Esophagus (tissue), 2 donors: ENCODE data around the gene BMPR1B. TPM values are rescaled to one million over a fixed set of nuclear protein-coding genes. Genes with fewer than 3 reads are reported as not detected.

ENCODE experiments used
- H3K27ac ChIP-seq, 2 donors: one replicate each; pipeline ENCODE4 v1.5.1; 2013; ENCODE audit warnings: low read depth in 2 of 2, mild to moderate bottlenecking in 2 of 2, inconsistent platforms in 1 of 2, low read length in 1 of 2, moderate library complexity in 1 of 2
- H3K27me3 ChIP-seq, 2 donors: one replicate each; pipeline ENCODE4 v1.6.1; 2013; ENCODE audit warnings: low read length in 2 of 2, control low read depth in 1 of 2, mild to moderate bottlenecking in 1 of 2; ENCODE audit not compliant: insufficient read depth in 2 of 2, control insufficient read depth in 1 of 2
- H3K36me3 ChIP-seq, 2 donors: one replicate each; pipeline ENCODE4 v1.6.1; 2013; ENCODE audit warnings: low read length in 1 of 2; ENCODE audit not compliant: control insufficient read depth in 2 of 2, insufficient read depth in 2 of 2
- H3K4me1 ChIP-seq, 2 donors: one replicate each; pipeline ENCODE4 v1.6.1; 2013; ENCODE audit warnings: low read length in 1 of 2; ENCODE audit not compliant: control insufficient read depth in 2 of 2, insufficient read depth in 2 of 2
- H3K4me3 ChIP-seq, 2 donors: one replicate each; pipeline ENCODE4 v1.5.1; 2013; ENCODE audit warnings: low read length in 2 of 2, mild to moderate bottlenecking in 2 of 2, low read depth in 1 of 2, moderate library complexity in 1 of 2
- H3K9me3 ChIP-seq, 2 donors: one replicate each; pipeline ENCODE4 v1.6.1; 2013; ENCODE audit warnings: mild to moderate bottlenecking in 2 of 2, low read depth in 1 of 2, low read length in 1 of 2, moderate library complexity in 1 of 2; ENCODE audit not compliant: control insufficient read depth in 2 of 2, insufficient read depth in 1 of 2
- WGBS, 2 donors: extraction: QIAGEN DNeasy Blood & Tissue Kit; methylation state at CpG; one replicate each; pipeline ENCODE4 v1.1.7; 2013; 5-methylcytosine and 5-hydroxymethylcytosine counted together
- polyA plus RNA-seq, 2 donors: library from polyadenylated mRNA; stranded (reverse); fragments of 200-250 nt; gene quantifications; one replicate each; pipeline ENCODE4 v1.2.3, GENCODE V29; 2013
- donor health status: healthy with polysubstance abuse.
- donor health status: Bipolar disorder and iron deficiency.

Gene BMPR1B
- polyA plus RNA-seq, 2 donors = 0.18 to 0.22 TPM

- H3K36me3 ChIP-seq = no peaks in the 10 kb centered on the region
- H3K27ac ChIP-seq = no peak overlapping the region
- H3K27me3 ChIP-seq = no peaks in the 10 kb centered on the region
- no peaks in the 10 kb centered on the region for H3K9me3 ChIP-seq
- no peak overlapping the region for H3K4me3 ChIP-seq
- WGBS, 2 donors = 86 to 90% methylated on average over 7 of the region's 7 CpGs
- no peaks in the 10 kb centered on the region for H3K4me1 ChIP-seq
These were observed 29.5 kb upstream of the BMPR1B start for GRCh38 chr4:94728056-94728766.

GRCh38 chr4:94732358-94732698 lies 25.4 kb upstream of the BMPR1B start:
- no peaks in the 10 kb centered on the region for H3K9me3 ChIP-seq
- no peaks in the 10 kb centered on the region for H3K4me1 ChIP-seq
- H3K4me3 ChIP-seq = no peak overlapping the region

GRCh38 chr4:94739741-94740140 lies 18.0 kb upstream of the BMPR1B start:
- Histone ChIP-seq H3K4me1 (no peaks in the 10 kb centered on the region), H3K36me3 (no peaks in the 10 kb centered on the region), H3K4me3 (no peak overlapping the region), H3K9me3 (no peaks in the 10 kb centered on the region), H3K27ac (no peak overlapping the region), H3K27me3 (no peaks in the 10 kb centered on the region)
- 81 to 82% methylated on average over 6 of the region's 6 CpGs for WGBS, 2 donors

More at GRCh38 chr4:94732358-94732698, 25.4 kb upstream of the BMPR1B start:
- Histone ChIP-seq H3K27ac (no peak overlapping the region), H3K36me3 (no peaks in the 10 kb centered on the region), H3K27me3 (no peaks in the 10 kb centered on the region)

- Histone ChIP-seq H3K27me3 (no peaks in the 10 kb centered on the region), H3K27ac (no peak overlapping the region), H3K36me3 (no peaks in the 10 kb centered on the region), H3K4me1 (no peaks in the 10 kb centered on the region), H3K9me3 (no peaks in the 10 kb centered on the region), H3K4me3 (no peak overlapping the region)
- 93 to 94% methylated on average over 1 of the region's 1 CpG for WGBS, 2 donors
These were observed 16.5 kb upstream of the BMPR1B start for GRCh38 chr4:94741304-94741703.

- no peaks in the 10 kb centered on the region for H3K4me1 ChIP-seq
- 56 to 63% methylated on average over 3 of the region's 3 CpGs for WGBS, 2 donors
These were observed 13.9 kb upstream of the BMPR1B start for GRCh38 chr4:94743838-94744237.

GRCh38 chr4:94744850-94745249 lies 12.9 kb upstream of the BMPR1B start:
- Histone ChIP-seq H3K36me3 (no peaks in the 10 kb centered on the region), H3K27ac (no peak overlapping the region), H3K27me3 (no peaks in the 10 kb centered on the region), H3K4me3 (no peak overlapping the region), H3K4me1 (no peaks in the 10 kb centered on the region), H3K9me3 (no peaks in the 10 kb centered on the region)
- WGBS, 2 donors = 63 to 78% methylated on average over 1 of the region's 1 CpG

More at GRCh38 chr4:94743838-94744237, 13.9 kb upstream of the BMPR1B start:
- Histone ChIP-seq H3K9me3 (no peaks in the 10 kb centered on the region), H3K27me3 (no peaks in the 10 kb centered on the region), H3K4me3 (no peak overlapping the region), H3K36me3 (no peaks in the 10 kb centered on the region), H3K27ac (no peak overlapping the region)

- WGBS, 2 donors = 92 to 93% methylated on average over 3 of the region's 3 CpGs
- H3K4me3 ChIP-seq = no peak overlapping the region
- no peaks in the 10 kb centered on the region for H3K4me1 ChIP-seq
- H3K27ac ChIP-seq = no peak overlapping the region
- H3K36me3 ChIP-seq = no peaks in the 10 kb centered on the region
- no peaks in the 10 kb centered on the region for H3K9me3 ChIP-seq
- no peaks in the 10 kb centered on the region for H3K27me3 ChIP-seq
These were observed 11.0 kb upstream of the BMPR1B start for GRCh38 chr4:94746746-94747145.

- 1% methylated on average over 14 to 69 of the region's 69 CpGs for WGBS, 2 donors
- Histone ChIP-seq H3K9me3 (no peaks in the 10 kb centered on the region), H3K36me3 (no peaks in the 10 kb centered on the region), H3K4me1 (no peaks in the 10 kb centered on the region), H3K27ac (peak overlapping the region in 1 of 2 donors; percentile 35), H3K27me3 (peaks cover 7 to 10% of the 10 kb centered on the region in 2 donors), H3K4me3 (peak overlapping the region; percentile 61 to 68)
These were observed 465 bp downstream of the BMPR1B start for GRCh38 chr4:94758141-94758699.

- 30 to 40% methylated on average over 19 of the region's 19 CpGs for WGBS, 2 donors
- Histone ChIP-seq H3K36me3 (no peaks in the 10 kb centered on the region), H3K4me1 (no peaks in the 10 kb centered on the region), H3K4me3 (peak overlapping the region; percentile 61 to 68), H3K27ac (peak overlapping the region in 1 of 2 donors; percentile 20), H3K9me3 (no peaks in the 10 kb centered on the region), H3K27me3 (peaks cover 6 to 11% of the 10 kb centered on the region in 2 donors)
These were observed 1.1 kb downstream of the BMPR1B start for GRCh38 chr4:94758700-94759399.
